HepG2 (cell line): ENCODE results near the gene NUP153. TPM values are rescaled to one million over a fixed set of nuclear protein-coding genes. Genes with fewer than 3 reads are reported as not detected.

Experiments
- ATAC-seq: fragments of 200-7000 bp; cut with Tn5 transposase; 3 replicates; pipeline ENCODE4 v1.9.1; 2020; ENCODE audit warnings: mild to moderate bottlenecking, moderate library complexity
- BruUV-seq: library from RNA; stranded (reverse); fragments of 400-500 nt; replicated peaks from 2 replicates; lab custom pipeline; 2021; lab: Mats Ljungman, UMichigan
- CTCF ChIA-PET: fragments of 300-600 bp; formaldehyde crosslinking; extraction: SDS; loops from one replicate; lab custom pipeline; 2021; ENCODE audit warnings: low total read pairs, inconsistent platforms, low intra/inter-chr PET ratio; lab: Yijun Ruan, JAX
- POLR2A ChIA-PET: fragments of 350-600 bp; sonication (Branson Sonifier 250); formaldehyde crosslinking; loops from one replicate; lab custom pipeline; 2020; ENCODE audit warnings: antibody characterized with exemption, inconsistent platforms; lab: Yijun Ruan, JAX
- DNase-seq: peaks from one replicate; pipeline ENCODE4 v3.0.0-alpha.2; 2015; ENCODE audit warnings: low spot score
- FAIRE-seq: peaks from 3 replicates; lab custom pipeline; 2011; peaks lifted over from hg19 to GRCh38; lab: Jason Lieb, UNC
- H2AFZ ChIP-seq: one replicate; pipeline ENCODE4 v1.6.1; 2011; ENCODE audit warnings: low read length, inconsistent platforms
- H3K27ac ChIP-seq: fragments of 300-600 bp; 3 replicates; pipeline ENCODE4 v1.8.0; 2011; ENCODE audit warnings: mixed run types, mild to moderate bottlenecking, mixed read lengths, low read length, inconsistent platforms; ENCODE audit not compliant: insufficient read depth; ENCODE audit errors: extremely low read length
- H3K27me3 ChIP-seq, 2 experiments: fragments of 200-600 bp in 1 of 2; 2 replicates in 1 of 2; 3 replicates in 1 of 2; pipeline versions ENCODE4 v1.6.0 to v1.8.0; 2011; ENCODE audit warnings: low read length in 2 of 2, mild to moderate bottlenecking in 2 of 2, moderate library complexity in 2 of 2, inconsistent platforms in 1 of 2; ENCODE audit not compliant: insufficient read depth in 2 of 2, control insufficient read depth in 1 of 2
- H3K36me3 ChIP-seq, 2 experiments: fragments of 200-600 bp in 1 of 2; replicated peaks in 1 of 2; 2 replicates in 1 of 2; 3 replicates in 1 of 2; pipeline versions ENCODE4 v1.5.1 to v1.8.0; 2011; ENCODE audit warnings: low read length in 2 of 2, inconsistent platforms in 1 of 2; ENCODE audit not compliant: insufficient read depth in 2 of 2, control insufficient read depth in 1 of 2
- H3K4me1 ChIP-seq: 2 replicates; pipeline ENCODE4 v1.5.1; 2012; ENCODE audit warnings: low read length, inconsistent platforms; ENCODE audit not compliant: insufficient read depth
- H3K4me2 ChIP-seq: 2 replicates; pipeline ENCODE4 v1.6.0; 2011; ENCODE audit warnings: low read depth, low read length, inconsistent platforms
- H3K4me3 ChIP-seq, 3 experiments: fragments of 200-600 bp in 1 of 3; sonication (generic), shearing (Covaris generic) in 1 of 3; replicated peaks in 1 of 3; 2 replicates each; pipeline ENCODE4 v1.5.1; 2011 to 2016; ENCODE audit warnings: low read length in 3 of 3, inconsistent platforms in 2 of 3, low read depth in 2 of 3, mild to moderate bottlenecking in 2 of 3, control low read depth in 1 of 3, mixed read lengths in 1 of 3; ENCODE audit not compliant: insufficient read depth in 1 of 3
- H3K79me2 ChIP-seq: one replicate; pipeline ENCODE4 v1.6.1; 2011; ENCODE audit warnings: low read length, inconsistent platforms; ENCODE audit not compliant: insufficient read depth
- H3K9ac ChIP-seq: 2 replicates; pipeline ENCODE4 v1.6.0; 2011; ENCODE audit warnings: mild to moderate bottlenecking, low read depth, low read length, inconsistent platforms; ENCODE audit not compliant: insufficient read depth
- H3K9me3 ChIP-seq: 2 replicates; pipeline ENCODE4 v1.5.1; 2012; ENCODE audit warnings: mild to moderate bottlenecking, low read length
- H4K20me1 ChIP-seq: 2 replicates; pipeline ENCODE4 v1.6.0; 2011; ENCODE audit warnings: inconsistent platforms, mild to moderate bottlenecking, low read length, moderate library complexity; ENCODE audit not compliant: insufficient read depth
- CCDC6 ChIP-seq: sonication (generic); formaldehyde crosslinking; IDR thresholded peaks from 2 replicates; pipeline ENCODE4 v1.8.1; 2022; ENCODE audit warnings: mild to moderate bottlenecking, missing genetic modification reagents, moderate library complexity
- CEBPB ChIP-seq: IDR thresholded peaks from 2 replicates; pipeline ENCODE4 v1.6.1; 2011; ENCODE audit warnings: low read depth, low read length, improper control_type of control experiment, borderline replicate concordance
- CEBPG ChIP-seq: IDR thresholded peaks from 2 replicates; pipeline ENCODE4 v1.6.1; 2016
- DMAP1 ChIP-seq: IDR thresholded peaks from 2 replicates; pipeline ENCODE4 v1.6.1; 2016
- FOXK1 ChIP-seq: sonication (generic); formaldehyde crosslinking; IDR thresholded peaks from 2 replicates; pipeline ENCODE4 v1.4.0; 2020; ENCODE audit warnings: low read depth, missing genetic modification reagents, borderline replicate concordance
- MAF1 ChIP-seq: sonication (generic); formaldehyde crosslinking; IDR thresholded peaks from 2 replicates; pipeline ENCODE4 v1.5.0; 2020; ENCODE audit warnings: missing genetic modification reagents, borderline replicate concordance
- MAFF ChIP-seq: IDR thresholded peaks from 2 replicates; pipeline ENCODE4 v1.6.1; 2011; ENCODE audit warnings: low read depth, low read length, improper control_type of control experiment
- MAFG ChIP-seq: sonication (generic); formaldehyde crosslinking; IDR thresholded peaks from 2 replicates; pipeline ENCODE4 v1.5.1; 2020; ENCODE audit warnings: mild to moderate bottlenecking, missing genetic modification reagents
- MAFK ChIP-seq, 2 experiments: IDR thresholded peaks in 1 of 2; conservative IDR thresholded peaks in 1 of 2; 2 replicates each; pipeline ENCODE4 v1.6.1; 2011; ENCODE audit warnings: improper control_type of control experiment in 2 of 2, low read length in 2 of 2
- NFE2 ChIP-seq: sonication (generic); formaldehyde crosslinking; IDR thresholded peaks from 2 replicates; pipeline ENCODE4 v1.4.0; 2020; ENCODE audit warnings: missing genetic modification reagents
- NFE2L2 ChIP-seq: fragments of 150-350 bp; IDR thresholded peaks from 2 replicates; pipeline ENCODE4 v1.6.1; 2014; ENCODE audit warnings: low read length
- SAP130 ChIP-seq: IDR thresholded peaks from 2 replicates; pipeline ENCODE4 v1.6.1; 2016; ENCODE audit warnings: low read depth
- TGIF2 ChIP-seq: IDR thresholded peaks from 2 replicates; pipeline ENCODE4 v1.6.1; 2016; ENCODE audit warnings: control low read depth, missing compliant biosample characterization
- ZNF761 ChIP-seq: sonication (generic); formaldehyde crosslinking; conservative IDR thresholded peaks from 2 replicates; pipeline ENCODE4 v1.4.0; 2020; ENCODE audit warnings: mild to moderate bottlenecking, missing genetic modification reagents
- ZNF775 ChIP-seq: sonication (generic); formaldehyde crosslinking; IDR thresholded peaks from 2 replicates; pipeline ENCODE4 v1.4.0; 2020; ENCODE audit warnings: missing genetic modification reagents, mild to moderate bottlenecking, moderate library complexity, borderline replicate concordance
- WGBS: methylation state at CpG from one replicate; pipeline ENCODE4 v1.1.6; 2017; ENCODE audit warnings: low lambda C conversion rate; 5-methylcytosine and 5-hydroxymethylcytosine counted together
- in situ Hi-C: cut with HindIII; loops from 2 replicates; pipeline ENCODE4 v1.10.0; 2017; ENCODE audit warnings: low pct_unique_long_range_greater_than_20kb; ENCODE audit not compliant: extremely low pct_ligation_motif_present
- intact Hi-C: fragments of 100-400 bp; cut with micrococcal nuclease; formaldehyde crosslinking; loops from one replicate; pipeline ENCODE4 v1.10.0; 2022; ENCODE audit not compliant: unreplicated experiment
- polyA plus RNA-seq, 8 experiments: library from polyadenylated mRNA; depleted of rRNA in 3 of 8; stranded (reverse) in 7 of 8; unstranded in 1 of 8; fragments of >200 nt; fragmentation: Illumina TruSeq in 4 of 8; extraction: Trizol in 4 of 8; gene quantifications; 2 replicates each; pipeline versions ENCODE4 v1.2.1 to v1.2.3, GENCODE V29; 2011 to 2016; ENCODE audit warnings: low read depth in 4 of 8, missing spikeins in 1 of 8, mixed read lengths in 1 of 8; ENCODE audit not compliant: insufficient read depth in 1 of 8
- total RNA-seq, 5 experiments: library from RNA; depleted of rRNA; stranded (reverse); fragments of >200 nt; fragmentation: Illumina TruSeq; extraction: Trizol; gene quantifications; 2 replicates each; pipeline ENCODE4 v1.2.3, GENCODE V29; 2016; ENCODE audit warnings: low read depth in 1 of 5
- TF ChIP-seq, protein P1 (sequence below), 2 experiments: sonication (generic) in 1 of 2; formaldehyde crosslinking in 1 of 2; IDR thresholded peaks; 2 replicates each; pipeline versions ENCODE4 v1.4.0 to v1.6.1; 2018 to 2020; ENCODE audit warnings: missing genetic modification reagents in 2 of 2, borderline replicate concordance in 1 of 2, low read depth in 1 of 2, mild to moderate bottlenecking in 1 of 2, missing biosample characterization in 1 of 2
- TF ChIP-seq, protein P2 (sequence below): sonication (generic); formaldehyde crosslinking; IDR thresholded peaks from 2 replicates; pipeline ENCODE4 v1.5.0; 2020; ENCODE audit warnings: missing genetic modification reagents, mild to moderate bottlenecking, borderline replicate concordance
- TF ChIP-seq, protein P3 (sequence below): sonication (generic); formaldehyde crosslinking; IDR thresholded peaks from 2 replicates; pipeline ENCODE4 v1.8.0; 2023; ENCODE audit warnings: mild to moderate bottlenecking, missing genetic modification reagents

Gene NUP153
- total and polyA plus RNA-seq, 2 of the 13 experiments (the other 11 are each of a cell fraction or from before 2014, with no cell fraction given), result 29.8 to 55.2 TPM

DNA sequence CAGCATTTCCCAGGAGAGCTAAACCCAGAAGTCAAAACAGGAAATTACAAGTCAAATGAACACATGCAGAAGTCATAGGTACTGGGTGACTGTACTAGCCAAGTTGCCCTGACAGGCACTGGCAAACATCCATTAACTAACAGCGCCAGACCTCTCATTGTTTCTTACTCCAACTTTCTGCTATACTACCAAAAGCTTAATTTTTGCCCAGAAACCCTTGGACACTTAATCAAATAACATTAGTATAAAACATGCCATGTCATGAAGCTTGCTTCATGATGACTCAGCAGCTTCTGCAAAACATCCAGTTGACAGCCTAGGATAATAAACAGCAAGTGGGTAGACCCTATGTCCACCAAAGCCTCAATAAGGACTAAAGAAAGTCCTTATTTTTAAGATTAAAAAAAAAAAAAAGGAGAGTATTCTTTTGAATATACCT is 3.5 kb downstream of the NUP153 start:
- peak overlapping the region in 2 of 3 experiments; percentile 14 to 86; a peak in 2 of 6 replicates for H3K4me3 ChIP-seq
- peaks cover 41% of the 10 kb centered on the region for H4K20me1 ChIP-seq
- H3K27me3 ChIP-seq, result no peaks in the 10 kb centered on the region; a peak in 1 of 5 replicates
- ChIA-PET CTCF (interaction anchor here (2.5 kb wide), 1 partner anchor 101 kb away, joined by 10 read pairs; no protein-coding TSS in a partner anchor), POLR2A (no interaction called here)
- H3K36me3 ChIP-seq, result peaks cover 0 to 10% of the 10 kb centered on the region in 2 experiments; a peak in 2 of 5 replicates
- no peak overlapping the region for H2AFZ ChIP-seq
- TF ChIP-seq FOXK1 (peak; percentile 34; the same call in 1 of the 2 replicates), MAF1 (CRISPR knock-in tag) (no peak), MAFK (conservative IDR thresholded peaks at IDR 0.05 in 1 of 2, IDR thresholded peaks at IDR 0.05 in 1 of 2; ENCODE audit: low read length in 2 of 2) (peak; percentile 99), NFE2 (CRISPR knock-in tag) (peak; percentile 61; the same call in 1 of the 2 replicates), CEBPB (peak; percentile 52; the same call in 1 of the 2 replicates), ZNF761 (CRISPR knock-in tag) (no peak), SAP130 (CRISPR knock-in tag) (peak; percentile 68), CCDC6 (no peak), ZNF775 (CRISPR knock-in tag) (no peak), DMAP1 (CRISPR knock-in tag) (0 out of 2 replicates have a peak, but pooled peaks have one; percentile 27), MAFF (peak; percentile 99), NFE2L2 (peak; percentile 97), TGIF2 (CRISPR knock-in tag) (0 out of 2 replicates have a peak, but pooled peaks have one; percentile 33), MAFG (CRISPR knock-in tag) (peak; percentile 95), CEBPG (CRISPR knock-in tag) (peak; percentile 85)
- TF ChIP-seq, protein P1, sequence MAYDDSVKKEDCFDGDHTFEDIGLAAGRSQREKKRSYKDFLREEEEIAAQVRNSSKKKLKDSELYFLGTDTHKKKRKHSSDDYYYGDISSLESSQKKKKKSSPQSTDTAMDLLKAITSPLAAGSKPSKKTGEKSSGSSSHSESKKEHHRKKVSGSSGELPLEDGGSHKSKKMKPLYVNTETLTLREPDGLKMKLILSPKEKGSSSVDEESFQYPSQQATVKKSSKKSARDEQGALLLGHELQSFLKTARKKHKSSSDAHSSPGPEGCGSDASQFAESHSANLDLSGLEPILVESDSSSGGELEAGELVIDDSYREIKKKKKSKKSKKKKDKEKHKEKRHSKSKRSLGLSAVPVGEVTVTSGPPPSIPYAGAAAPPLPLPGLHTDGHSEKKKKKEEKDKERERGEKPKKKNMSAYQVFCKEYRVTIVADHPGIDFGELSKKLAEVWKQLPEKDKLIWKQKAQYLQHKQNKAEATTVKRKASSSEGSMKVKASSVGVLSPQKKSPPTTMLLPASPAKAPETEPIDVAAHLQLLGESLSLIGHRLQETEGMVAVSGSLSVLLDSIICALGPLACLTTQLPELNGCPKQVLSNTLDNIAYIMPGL (CRISPR knock-in tag; IDR thresholded peaks at IDR 0.05; ENCODE audit: borderline replicate concordance in 1 of 2, low read depth in 1 of 2), result no peak
- TF ChIP-seq, protein P2, sequence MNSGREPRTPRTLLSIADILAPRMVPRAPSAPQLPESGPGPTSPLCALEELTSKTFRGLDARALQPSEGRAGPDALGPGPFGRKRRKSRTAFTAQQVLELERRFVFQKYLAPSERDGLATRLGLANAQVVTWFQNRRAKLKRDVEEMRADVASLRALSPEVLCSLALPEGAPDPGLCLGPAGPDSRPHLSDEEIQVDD, result no peak
- TF ChIP-seq, protein P3, sequence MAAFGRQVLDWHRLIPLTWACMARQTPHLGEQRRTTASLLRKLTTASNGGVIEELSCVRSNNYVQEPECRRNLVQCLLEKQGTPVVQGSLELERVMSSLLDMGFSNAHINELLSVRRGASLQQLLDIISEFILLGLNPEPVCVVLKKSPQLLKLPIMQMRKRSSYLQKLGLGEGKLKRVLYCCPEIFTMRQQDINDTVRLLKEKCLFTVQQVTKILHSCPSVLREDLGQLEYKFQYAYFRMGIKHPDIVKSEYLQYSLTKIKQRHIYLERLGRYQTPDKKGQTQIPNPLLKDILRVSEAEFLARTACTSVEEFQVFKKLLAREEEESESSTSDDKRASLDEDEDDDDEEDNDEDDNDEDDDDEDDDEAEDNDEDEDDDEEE (CRISPR knock-in tag), result no peak
- peaks cover 74% of the 10 kb centered on the region for H3K79me2 ChIP-seq
- no peak for ATAC-seq
- no TSS peak for BruUV-seq
- H3K9ac ChIP-seq, result peak overlapping the region; percentile 35; the same call in 1 of the 2 replicates
- FAIRE-seq, result no peak
- in situ Hi-C loops (no loop called here), intact Hi-C loops (loop anchor here (5.0 to 10.0 kb wide), 3 partner anchors 99 to 452 kb away; partner anchors contain the start of genes KDM1B and TPMT)
- H3K4me1 ChIP-seq, result peaks cover 57% of the 10 kb centered on the region
- WGBS, result 88% methylated on average over 1 of the region's 1 CpG
- peak; percentile 50 for DNase-seq
- peak overlapping the region; percentile 34 for H3K4me2 ChIP-seq
- H3K9me3 ChIP-seq, result no peaks in the 10 kb centered on the region
- H3K27ac ChIP-seq, result peak overlapping the region; percentile 64
